Heart left ventricle (tissue), 13 donors: ENCODE measurements around the gene KSR2.

Source experiments
- POLR2A ChIP-seq, 2 donors: fragments of 450-650 bp; IDR thresholded peaks; one replicate each; pipeline ENCODE4 v1.6.1; 2017; ENCODE audit warnings: antibody characterized with exemption in 2 of 2, mild to moderate bottlenecking in 2 of 2, moderate library complexity in 2 of 2
- TF ChIP-seq, protein P1 (sequence below), 12 donors: fragments of 200-600 bp; sonication (generic) in 4 of 12; IDR thresholded peaks; one replicate each; pipeline versions ENCODE4 v1.5.0 to v1.8.0; 2018 to 2022; ENCODE audit warnings: antibody characterized with exemption in 12 of 12, mild to moderate bottlenecking in 5 of 12
- donor health status: ischemic (EF 13 %, LVEDD 7.1; RV severe dilation, severe dysfunction).
- donor health status: DM: no; HTN: yes; CAD: no.
- donor health status: DM: no; HTN: no; CAD: no.
- donor health status: ischemic (EF 25% LVEDD 6.9; RV normal size, moderate dysfunction).
- donor health status: ischemic (EF 25% LVEDD 5.7; RV mildly dilated, moderate dysfunction).
- donor health status: ischemic (EF 35%, LVEDD 5.7; RV mildly dilated, moderate dysfunction).
- donor health status: nonischemic (EF 11% LVEDD 7.7; RV severe dilation, severe dysfunction).
- donor health status: DM: yes; HTN: yes; CAD: no.
- donor health status: PGD.
- donor health status: ischemic (EF 29% LVEDD 5.4; RV normal size, mild dysfunction).
- donor health status: nonischemic (EF 23%, LVEDD 6.1; RV moderate dilation, normal function).

DNA sequence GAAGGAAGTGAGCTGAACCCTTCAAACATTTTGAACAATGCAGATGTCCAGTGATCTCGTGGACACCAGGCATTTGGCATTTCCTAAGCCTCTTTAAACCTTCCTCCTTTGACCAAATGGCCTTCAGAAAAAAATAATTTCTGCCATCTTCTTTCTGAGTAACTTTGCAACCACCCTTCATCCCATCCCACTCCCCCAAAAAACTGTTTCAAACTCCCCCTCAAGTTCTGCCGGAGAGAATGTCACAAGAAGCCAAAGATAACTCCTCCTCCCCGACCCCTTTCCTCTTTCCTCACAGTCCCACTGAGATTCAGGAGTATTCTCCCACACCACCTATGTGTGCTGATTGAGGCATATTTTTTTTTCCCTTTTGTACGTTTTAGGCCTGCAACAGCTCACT lies 1.7 kb downstream of the KSR2 start:
- TF ChIP-seq, protein P1, sequence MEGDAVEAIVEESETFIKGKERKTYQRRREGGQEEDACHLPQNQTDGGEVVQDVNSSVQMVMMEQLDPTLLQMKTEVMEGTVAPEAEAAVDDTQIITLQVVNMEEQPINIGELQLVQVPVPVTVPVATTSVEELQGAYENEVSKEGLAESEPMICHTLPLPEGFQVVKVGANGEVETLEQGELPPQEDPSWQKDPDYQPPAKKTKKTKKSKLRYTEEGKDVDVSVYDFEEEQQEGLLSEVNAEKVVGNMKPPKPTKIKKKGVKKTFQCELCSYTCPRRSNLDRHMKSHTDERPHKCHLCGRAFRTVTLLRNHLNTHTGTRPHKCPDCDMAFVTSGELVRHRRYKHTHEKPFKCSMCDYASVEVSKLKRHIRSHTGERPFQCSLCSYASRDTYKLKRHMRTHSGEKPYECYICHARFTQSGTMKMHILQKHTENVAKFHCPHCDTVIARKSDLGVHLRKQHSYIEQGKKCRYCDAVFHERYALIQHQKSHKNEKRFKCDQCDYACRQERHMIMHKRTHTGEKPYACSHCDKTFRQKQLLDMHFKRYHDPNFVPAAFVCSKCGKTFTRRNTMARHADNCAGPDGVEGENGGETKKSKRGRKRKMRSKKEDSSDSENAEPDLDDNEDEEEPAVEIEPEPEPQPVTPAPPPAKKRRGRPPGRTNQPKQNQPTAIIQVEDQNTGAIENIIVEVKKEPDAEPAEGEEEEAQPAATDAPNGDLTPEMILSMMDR (IDR thresholded peaks at IDR 0.05), result no peak
- no peak for TF ChIP-seq POLR2A (IDR thresholded peaks at IDR 0.05)
